GM08714 (cell line): ENCODE measurements around the gene QRSL1.
A peak's percentile ranks its signal among the peaks of the same experiment; 100 is the strongest.
"Not testable (repeated sequence)": the region's sequence is repeated elsewhere in the genome, so short reads cannot be mapped to it uniquely, and the experiment has no call there.

Source experiments
- H3K4me3 ChIP-seq: fragments of 200-500 bp; sonication (Bioruptor generic); 2 replicates; pipeline ENCODE4 v1.5.1; 2014; ENCODE audit warnings: mild to moderate bottlenecking, low read length, inconsistent platforms
- ZNF274 ChIP-seq: IDR thresholded peaks from 2 replicates; pipeline ENCODE4 v1.6.1; 2012; ENCODE audit warnings: mild to moderate bottlenecking, low read depth, low read length

Gene QRSL1, protein sequence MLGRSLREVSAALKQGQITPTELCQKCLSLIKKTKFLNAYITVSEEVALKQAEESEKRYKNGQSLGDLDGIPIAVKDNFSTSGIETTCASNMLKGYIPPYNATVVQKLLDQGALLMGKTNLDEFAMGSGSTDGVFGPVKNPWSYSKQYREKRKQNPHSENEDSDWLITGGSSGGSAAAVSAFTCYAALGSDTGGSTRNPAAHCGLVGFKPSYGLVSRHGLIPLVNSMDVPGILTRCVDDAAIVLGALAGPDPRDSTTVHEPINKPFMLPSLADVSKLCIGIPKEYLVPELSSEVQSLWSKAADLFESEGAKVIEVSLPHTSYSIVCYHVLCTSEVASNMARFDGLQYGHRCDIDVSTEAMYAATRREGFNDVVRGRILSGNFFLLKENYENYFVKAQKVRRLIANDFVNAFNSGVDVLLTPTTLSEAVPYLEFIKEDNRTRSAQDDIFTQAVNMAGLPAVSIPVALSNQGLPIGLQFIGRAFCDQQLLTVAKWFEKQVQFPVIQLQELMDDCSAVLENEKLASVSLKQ

DNA sequence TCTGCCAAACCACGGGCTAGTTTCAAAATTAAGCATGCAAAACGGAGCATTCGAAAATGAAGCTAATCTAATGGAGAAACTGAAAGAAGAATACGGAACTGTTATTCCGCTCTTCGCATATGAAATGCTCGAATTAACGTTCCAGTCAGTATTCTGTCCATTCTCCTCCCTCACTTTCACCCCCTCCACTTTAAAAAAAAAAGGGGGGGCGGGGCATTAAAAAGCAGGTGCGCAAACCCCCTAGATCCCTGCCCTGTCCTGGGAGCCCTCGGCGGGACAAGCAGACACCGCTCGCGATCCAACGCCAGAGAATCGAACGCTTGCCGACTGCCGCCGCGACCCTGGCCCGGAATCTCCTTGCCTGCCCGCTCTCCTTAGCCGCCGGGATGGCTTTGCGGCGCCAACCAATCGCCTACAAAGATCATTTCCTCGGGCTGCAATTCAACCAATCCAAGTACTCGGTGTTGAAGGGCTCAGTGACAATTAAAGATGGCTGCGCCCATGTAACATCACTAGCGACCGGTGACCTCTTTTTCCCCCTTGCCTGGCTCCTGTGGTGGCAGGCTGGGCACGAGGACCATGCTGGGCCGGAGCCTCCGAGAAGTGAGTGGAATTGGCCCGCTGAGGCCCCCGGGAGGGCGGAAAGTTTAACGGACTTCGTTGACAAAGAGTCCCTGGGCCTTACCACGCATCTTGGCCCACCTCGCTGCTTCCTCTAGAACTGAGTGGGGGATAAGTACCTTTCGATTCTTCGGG, at the start of gene QRSL1, which contains the start of gene RTN4IP1:
Gene QRSL1 (plus strand): TSS at position 476 of the 756 bp plus-strand sequence. CDS start 104 bp downstream, at position 580.
Gene RTN4IP1 (minus strand): TSS at position 396 of the 756 bp plus-strand sequence. CDS start 477 bp downstream, outside the sequence.
- TF ChIP-seq ZNF274, result no peak
- H3K4me3 ChIP-seq, result peak within 1 kb of the TSS; percentile 89

DNA sequence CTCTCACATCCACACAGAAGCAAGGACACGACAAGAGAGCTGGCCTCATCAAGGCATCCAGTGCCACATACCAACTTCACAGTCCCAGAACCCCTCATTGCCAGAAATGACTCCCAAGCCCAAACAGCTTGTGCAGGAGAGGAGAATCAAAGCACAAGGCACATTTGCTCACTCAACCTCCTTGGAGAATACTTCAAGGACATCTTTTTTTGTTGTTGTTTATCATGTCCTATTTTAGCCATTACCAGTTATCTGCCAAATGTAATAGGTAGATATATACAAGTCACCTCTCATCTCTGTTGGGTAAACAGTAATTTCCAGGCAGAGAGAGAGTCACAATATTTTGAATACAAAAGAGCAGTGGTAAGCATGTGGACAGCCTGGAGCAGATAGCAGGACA, 47.9 kb upstream of the QRSL1 start:
- H3K4me3 ChIP-seq, result no peak overlapping the region
- TF ChIP-seq ZNF274, result no peak

GRCh38 chr6:106586815-106587415, 42.5 kb upstream of the QRSL1 start:
- H3K4me3 ChIP-seq, result no peak overlapping the region
- no peak for TF ChIP-seq ZNF274

- H3K4me3 ChIP-seq, result not testable (repeated sequence)
Measured at GRCh38 chr6:106588937-106589336, 40.4 kb upstream of the QRSL1 start.

- no peak for TF ChIP-seq ZNF274
- H3K4me3 ChIP-seq, result no peak overlapping the region
Measured at GRCh38 chr6:106591111-106591825, 38.1 kb upstream of the QRSL1 start.

GRCh38 chr6:106599440-106599839, 29.9 kb upstream of the QRSL1 start:
- no peak overlapping the region for H3K4me3 ChIP-seq
- no peak for TF ChIP-seq ZNF274

GRCh38 chr6:106600329-106600728, 29.0 kb upstream of the QRSL1 start:
- TF ChIP-seq ZNF274, result no peak

GRCh38 chr6:106608080-106608668, 21.2 kb upstream of the QRSL1 start:
- TF ChIP-seq ZNF274, result no peak
- H3K4me3 ChIP-seq, result no peak overlapping the region

More at GRCh38 chr6:106600329-106600728, 29.0 kb upstream of the QRSL1 start:
- H3K4me3 ChIP-seq, result no peak overlapping the region

- TF ChIP-seq ZNF274, result no peak
- no peak overlapping the region for H3K4me3 ChIP-seq
Measured at GRCh38 chr6:106609699-106610098, 19.7 kb upstream of the QRSL1 start.

DNA sequence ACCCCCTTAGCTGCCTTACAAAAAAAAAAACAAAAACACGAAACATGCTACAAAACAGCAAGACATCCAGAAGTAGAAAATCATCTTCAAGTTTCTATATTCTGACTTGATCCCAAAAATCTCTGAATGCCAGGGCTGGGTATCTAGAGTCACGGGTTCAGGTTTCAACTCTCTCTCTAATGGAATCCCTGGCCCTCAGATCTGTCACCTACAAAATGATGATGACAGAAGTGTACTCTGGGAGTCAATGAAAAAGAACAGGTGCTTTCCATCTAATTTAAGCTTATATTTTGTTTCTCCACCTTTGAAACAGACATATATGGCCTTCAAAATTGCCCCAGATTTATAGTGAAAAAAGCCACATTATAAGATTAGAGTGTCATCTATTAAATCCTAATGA, 18.3 kb upstream of the QRSL1 start:
- no peak overlapping the region for H3K4me3 ChIP-seq
- no peak for TF ChIP-seq ZNF274

- H3K4me3 ChIP-seq, result no peak overlapping the region
- no peak for TF ChIP-seq ZNF274
Measured at GRCh38 chr6:106612671-106613416, 16.5 kb upstream of the QRSL1 start.

DNA sequence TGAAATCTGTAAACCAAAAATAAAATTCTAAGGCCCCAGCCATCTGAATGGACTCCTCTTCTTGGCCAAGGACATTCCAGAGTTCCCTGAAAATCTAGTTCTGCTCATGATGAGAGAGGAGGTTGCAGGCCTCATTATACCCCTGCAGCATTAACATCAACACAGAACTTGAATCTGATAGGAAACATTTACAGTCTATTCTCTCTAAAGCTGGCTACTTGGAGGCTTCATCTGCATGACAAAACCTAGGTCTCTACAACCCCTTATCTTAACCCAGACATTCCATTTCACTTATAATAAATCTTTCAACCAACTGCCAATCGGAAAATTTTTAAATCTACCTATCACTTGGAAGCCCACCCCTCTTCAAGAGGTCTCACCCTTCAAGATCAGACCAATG, 15.8 kb upstream of the QRSL1 start:
- TF ChIP-seq ZNF274, result no peak
- no peak overlapping the region for H3K4me3 ChIP-seq

GRCh38 chr6:106614166-106614565, 15.2 kb upstream of the QRSL1 start:
- no peak for TF ChIP-seq ZNF274
- no peak overlapping the region for H3K4me3 ChIP-seq
